PC-9 (cell line): Measurements from ENCODE around the gene TMEM147. TPM values are rescaled to one million over a fixed set of nuclear protein-coding genes. Genes with fewer than 3 reads are reported as not detected.

Source experiments
- BruUV-seq: library from RNA; stranded (reverse); fragments of 400-500 nt; replicated peaks from 2 replicates; lab custom pipeline; 2021; lab: Mats Ljungman, UMichigan
- CTCF ChIA-PET: fragments of 300-600 bp; sonication (Branson Sonifier 250); formaldehyde crosslinking; loops from one replicate; lab custom pipeline; 2022; ENCODE audit warnings: antibody characterized with exemption; lab: Charles Lee
- POLR2A ChIA-PET: fragments of 300-600 bp; sonication (Branson Sonifier 250); formaldehyde crosslinking; loops from one replicate; lab custom pipeline; 2022; ENCODE audit warnings: antibody characterized with exemption; ENCODE audit not compliant: unreplicated experiment; lab: Charles Lee
- DNase-seq, 2 experiments: peaks; one replicate each; pipeline versions ENCODE4 v3.0.0 to v3.0.0-alpha.2; 2015 to 2022; ENCODE audit warnings: mixed read lengths in 1 of 2
- H2AFZ ChIP-seq: fragments of 200-600 bp; sonication (generic); 2 replicates; pipeline ENCODE4 v1.8.1; 2017; ENCODE audit warnings: antibody characterized with exemption
- H3F3A ChIP-seq: fragments of 200-600 bp; sonication (generic); 2 replicates; pipeline ENCODE4 v1.8.1; 2017; ENCODE audit warnings: antibody characterized with exemption, mild to moderate bottlenecking, low read depth; ENCODE audit not compliant: insufficient read depth
- H3K27ac ChIP-seq: fragments of 200-600 bp; sonication (generic); 2 replicates; pipeline ENCODE4 v1.6.1; 2016; ENCODE audit warnings: mixed run types
- H3K27me3 ChIP-seq: fragments of 200-600 bp; sonication (generic); 2 replicates; pipeline ENCODE4 v1.6.1; 2016; ENCODE audit warnings: low read depth, mixed run types; ENCODE audit not compliant: insufficient read depth
- H3K36me3 ChIP-seq: fragments of 200-600 bp; sonication (generic); 2 replicates; pipeline ENCODE4 v1.6.1; 2016; ENCODE audit warnings: low read depth, mixed run types
- H3K4me1 ChIP-seq: fragments of 200-600 bp; sonication (generic); replicated peaks from 2 replicates; pipeline ENCODE4 v1.6.1; 2016; ENCODE audit warnings: mixed run types; ENCODE audit not compliant: insufficient read depth
- H3K4me2 ChIP-seq: fragments of 200-600 bp; sonication (generic); 2 replicates; pipeline ENCODE4 v1.6.1; 2017; ENCODE audit warnings: mixed run types
- H3K4me3 ChIP-seq: fragments of 200-600 bp; sonication (generic); 2 replicates; pipeline ENCODE4 v1.6.1; 2016; ENCODE audit warnings: mixed run types
- H3K79me2 ChIP-seq: fragments of 200-600 bp; sonication (generic); 2 replicates; pipeline ENCODE4 v1.6.1; 2017; ENCODE audit warnings: low read depth, mixed run types
- H3K9me2 ChIP-seq: fragments of 200-600 bp; sonication (generic); 2 replicates; pipeline ENCODE4 v1.8.1; 2017; ENCODE audit warnings: mild to moderate bottlenecking; ENCODE audit not compliant: insufficient read depth
- H3K9me3 ChIP-seq: fragments of 200-600 bp; sonication (generic); 2 replicates; pipeline ENCODE4 v1.8.1; 2016; ENCODE audit warnings: low read depth; ENCODE audit not compliant: insufficient read depth
- H4K20me1 ChIP-seq: fragments of 200-600 bp; sonication (generic); 2 replicates; pipeline ENCODE4 v1.8.1; 2017; ENCODE audit not compliant: insufficient read depth
- EZH2 ChIP-seq: fragments of 200-600 bp; sonication (generic); IDR thresholded peaks from 2 replicates; pipeline ENCODE4 v1.8.0; 2017; ENCODE audit warnings: antibody characterized with exemption, low read depth
- intact Hi-C: fragments of 100-400 bp; cut with micrococcal nuclease; formaldehyde crosslinking; loops from one replicate; pipeline ENCODE4 v1.10.0; 2022; ENCODE audit not compliant: unreplicated experiment
- total RNA-seq: library from RNA; stranded (reverse); gene quantifications from 2 replicates; pipeline ENCODE4 v1.2.3, GENCODE V29; 2021
- TF ChIP-seq, protein P1 (sequence below): fragments of 200-600 bp; sonication (generic); conservative IDR thresholded peaks from 2 replicates; pipeline ENCODE4 v1.6.1; 2017; ENCODE audit warnings: mixed run types, antibody characterized with exemption, mild to moderate bottlenecking, moderate library complexity

Gene TMEM147
- total RNA-seq, 1 experiment from 2014 or later = 82.6 TPM

DNA sequence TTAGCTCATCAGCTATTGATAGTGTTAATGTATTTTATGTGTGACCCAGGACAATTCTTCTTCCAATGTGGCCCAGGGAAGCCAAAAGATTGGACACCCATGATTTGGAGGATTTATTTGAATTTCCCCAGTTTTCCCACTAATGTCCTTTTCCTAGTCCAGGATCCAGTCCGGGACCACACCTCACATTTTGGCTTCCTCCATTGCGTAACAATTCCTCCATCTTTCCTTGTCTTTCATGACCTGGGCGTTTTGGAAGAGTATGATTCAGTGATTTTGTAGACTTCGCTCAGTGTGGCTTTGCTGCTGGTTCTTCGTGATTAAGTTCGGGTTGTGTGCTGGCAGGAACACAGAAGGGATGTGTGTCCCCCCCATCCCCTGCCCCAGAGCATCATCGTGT lies 21.3 kb downstream of the TMEM147 start:
- no peaks in the 10 kb centered on the region for H3K79me2 ChIP-seq
- H3K27ac ChIP-seq = no peak overlapping the region
- H4K20me1 ChIP-seq = no peaks in the 10 kb centered on the region
- no peaks in the 10 kb centered on the region for H3K36me3 ChIP-seq
- H2AFZ ChIP-seq = no peak overlapping the region
- H3K4me3 ChIP-seq = no peak overlapping the region
- no peak overlapping the region for H3K4me2 ChIP-seq
- no peak for DNase-seq
- BruUV-seq = no TSS peak
- no peak for TF ChIP-seq EZH2
- TF ChIP-seq, protein P1, sequence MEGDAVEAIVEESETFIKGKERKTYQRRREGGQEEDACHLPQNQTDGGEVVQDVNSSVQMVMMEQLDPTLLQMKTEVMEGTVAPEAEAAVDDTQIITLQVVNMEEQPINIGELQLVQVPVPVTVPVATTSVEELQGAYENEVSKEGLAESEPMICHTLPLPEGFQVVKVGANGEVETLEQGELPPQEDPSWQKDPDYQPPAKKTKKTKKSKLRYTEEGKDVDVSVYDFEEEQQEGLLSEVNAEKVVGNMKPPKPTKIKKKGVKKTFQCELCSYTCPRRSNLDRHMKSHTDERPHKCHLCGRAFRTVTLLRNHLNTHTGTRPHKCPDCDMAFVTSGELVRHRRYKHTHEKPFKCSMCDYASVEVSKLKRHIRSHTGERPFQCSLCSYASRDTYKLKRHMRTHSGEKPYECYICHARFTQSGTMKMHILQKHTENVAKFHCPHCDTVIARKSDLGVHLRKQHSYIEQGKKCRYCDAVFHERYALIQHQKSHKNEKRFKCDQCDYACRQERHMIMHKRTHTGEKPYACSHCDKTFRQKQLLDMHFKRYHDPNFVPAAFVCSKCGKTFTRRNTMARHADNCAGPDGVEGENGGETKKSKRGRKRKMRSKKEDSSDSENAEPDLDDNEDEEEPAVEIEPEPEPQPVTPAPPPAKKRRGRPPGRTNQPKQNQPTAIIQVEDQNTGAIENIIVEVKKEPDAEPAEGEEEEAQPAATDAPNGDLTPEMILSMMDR = no peak
- no peaks in the 10 kb centered on the region for H3K9me2 ChIP-seq
- intact Hi-C loops = no loop called here
- POLR2A ChIA-PET = no interaction called here
- H3K9me3 ChIP-seq = no peaks in the 10 kb centered on the region
- peaks cover 32% of the 10 kb centered on the region for H3K27me3 ChIP-seq
- no peaks in the 10 kb centered on the region for H3F3A ChIP-seq
- H3K4me1 ChIP-seq = no peaks in the 10 kb centered on the region
- CTCF ChIA-PET = no interaction called here

DNA sequence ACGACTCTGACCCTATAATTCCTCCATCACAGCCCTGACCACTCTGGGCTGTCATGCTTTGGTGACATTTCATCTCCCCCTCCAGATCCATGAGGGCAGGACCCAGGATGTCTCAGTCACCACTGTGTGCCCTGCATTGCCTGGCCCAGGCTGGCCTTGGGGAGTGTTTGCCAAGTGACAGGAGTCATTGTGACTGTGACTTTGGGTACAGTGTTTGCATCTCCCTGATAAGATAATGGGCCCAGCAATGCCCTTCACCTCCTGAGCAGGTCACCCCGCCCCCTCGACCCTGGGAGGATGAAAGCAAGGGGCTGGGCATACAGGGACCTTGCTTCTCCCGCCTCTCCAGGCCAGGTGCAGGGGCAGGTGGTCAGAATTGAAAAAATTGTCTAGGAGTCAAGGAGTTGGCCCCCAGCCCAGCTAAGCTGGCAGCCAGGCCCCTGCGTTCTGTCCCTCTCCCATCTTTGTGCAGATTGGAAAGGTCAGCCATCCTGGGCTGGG lies 23.9 kb downstream of the TMEM147 start:
- no peaks in the 10 kb centered on the region for H4K20me1 ChIP-seq
- no peak overlapping the region for H3K4me3 ChIP-seq
- no peak overlapping the region for H2AFZ ChIP-seq
- POLR2A ChIA-PET = no interaction called here
- intact Hi-C loops = no loop called here
- H3K79me2 ChIP-seq = no peaks in the 10 kb centered on the region
- H3K36me3 ChIP-seq = no peaks in the 10 kb centered on the region
- H3K27me3 ChIP-seq = peaks cover 27% of the 10 kb centered on the region
- no peak overlapping the region for H3K27ac ChIP-seq
- no peak for TF ChIP-seq EZH2
- TF ChIP-seq, protein P1 = no peak
- no peak overlapping the region for H3K4me2 ChIP-seq
- H3K9me3 ChIP-seq = no peaks in the 10 kb centered on the region
- no peaks in the 10 kb centered on the region for H3K4me1 ChIP-seq
- no peak for DNase-seq
- no peaks in the 10 kb centered on the region for H3F3A ChIP-seq
- H3K9me2 ChIP-seq = no peaks in the 10 kb centered on the region
- BruUV-seq = no TSS peak
- CTCF ChIA-PET = no interaction called here

DNA sequence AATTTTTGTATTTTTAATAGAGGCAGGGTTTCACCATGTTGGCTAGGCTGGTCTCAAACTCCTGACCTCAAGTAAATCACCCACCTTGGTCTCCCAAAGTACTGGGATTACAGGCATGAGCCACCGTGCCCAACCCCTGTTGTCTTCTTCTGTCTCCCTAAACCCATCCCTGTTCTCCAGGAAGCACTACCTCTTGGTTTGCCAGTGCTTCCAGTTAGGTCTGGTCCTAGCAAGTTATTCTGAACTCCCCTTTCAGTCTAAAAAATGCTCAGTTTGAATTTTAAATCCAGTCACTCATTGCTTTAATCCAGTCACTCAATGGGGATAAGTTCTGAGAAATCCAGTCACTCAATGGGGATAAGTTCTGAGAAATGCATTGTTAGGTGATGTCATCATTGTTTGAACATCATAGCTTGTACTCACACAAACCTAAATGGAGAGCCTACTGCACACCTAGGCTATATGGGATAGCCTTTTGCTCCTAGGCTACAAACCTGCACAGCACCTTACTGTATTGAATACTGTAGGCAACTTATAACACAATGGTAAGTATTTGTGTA lies 26.1 kb downstream of the TMEM147 start:
- Histone ChIP-seq H3K9me3 (peaks cover 2% of the 10 kb centered on the region), H3F3A (no peaks in the 10 kb centered on the region), H3K4me3 (no peak overlapping the region), H3K4me2 (no peak overlapping the region), H2AFZ (no peak overlapping the region), H3K27me3 (peaks cover 38% of the 10 kb centered on the region), H3K27ac (no peak overlapping the region), H4K20me1 (no peaks in the 10 kb centered on the region), H3K79me2 (no peaks in the 10 kb centered on the region), H3K9me2 (no peaks in the 10 kb centered on the region), H3K36me3 (no peaks in the 10 kb centered on the region), H3K4me1 (no peaks in the 10 kb centered on the region)
- intact Hi-C loops = no loop called here
- ChIA-PET POLR2A (no interaction called here), CTCF (interaction anchor here (0.6 kb wide), 1 partner anchor 8 kb away, joined by 5 read pairs; the partner anchor contains the start of gene ATP4A)
- no TSS peak for BruUV-seq
- DNase-seq = no peak
- TF ChIP-seq EZH2 = no peak
- TF ChIP-seq, protein P1 = no peak
